ENCODE results near the gene GINM1.

The GINM1 gene, protein sequence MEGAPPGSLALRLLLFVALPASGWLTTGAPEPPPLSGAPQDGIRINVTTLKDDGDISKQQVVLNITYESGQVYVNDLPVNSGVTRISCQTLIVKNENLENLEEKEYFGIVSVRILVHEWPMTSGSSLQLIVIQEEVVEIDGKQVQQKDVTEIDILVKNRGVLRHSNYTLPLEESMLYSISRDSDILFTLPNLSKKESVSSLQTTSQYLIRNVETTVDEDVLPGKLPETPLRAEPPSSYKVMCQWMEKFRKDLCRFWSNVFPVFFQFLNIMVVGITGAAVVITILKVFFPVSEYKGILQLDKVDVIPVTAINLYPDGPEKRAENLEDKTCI

GRCh38 chr6:149565527-149566409, at the start of gene GINM1:
TSS of gene GINM1 (plus strand) at chr6:149566375. CDS start at chr6:149566415, 40 bp downstream.
- peak; percentile 99 for DNase-seq (ENCODE audit: low read depth, low spot score)

DNA sequence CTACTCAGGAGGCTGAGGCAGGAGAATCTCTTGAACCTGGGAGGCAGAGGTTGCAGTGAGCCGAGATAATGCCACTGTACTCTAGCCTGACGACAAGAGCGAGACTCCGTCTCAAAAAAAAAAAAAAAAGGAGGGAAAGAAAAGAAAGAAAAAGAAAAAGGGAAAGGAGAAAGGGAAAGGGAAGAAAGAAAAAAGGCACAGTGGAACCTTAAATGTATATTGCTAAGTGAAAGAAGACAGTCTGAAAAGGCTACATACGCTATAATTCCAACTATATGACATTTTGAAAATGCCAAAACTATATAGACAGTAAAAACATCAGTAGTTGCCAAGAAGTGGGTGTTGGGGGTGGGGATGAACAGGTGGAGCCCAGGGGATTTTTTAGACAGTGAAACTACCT, 36.5 kb upstream of the GINM1 start:
- no peak for DNase-seq (ENCODE audit: low read depth, low spot score)

- no peak for DNase-seq (ENCODE audit: low read depth, low spot score)
Observed at GRCh38 chr6:149534742-149535141, 31.4 kb upstream of the GINM1 start.

GRCh38 chr6:149541139-149541538, 25.0 kb upstream of the GINM1 start:
- DNase-seq (ENCODE audit: low read depth, low spot score), result no peak

GRCh38 chr6:149544646-149545257, 21.4 kb upstream of the GINM1 start:
- no peak for DNase-seq (ENCODE audit: low read depth, low spot score)

GRCh38 chr6:149545258-149545753, 20.9 kb upstream of the GINM1 start:
- DNase-seq (ENCODE audit: low read depth, low spot score), result peak; percentile 79

DNA sequence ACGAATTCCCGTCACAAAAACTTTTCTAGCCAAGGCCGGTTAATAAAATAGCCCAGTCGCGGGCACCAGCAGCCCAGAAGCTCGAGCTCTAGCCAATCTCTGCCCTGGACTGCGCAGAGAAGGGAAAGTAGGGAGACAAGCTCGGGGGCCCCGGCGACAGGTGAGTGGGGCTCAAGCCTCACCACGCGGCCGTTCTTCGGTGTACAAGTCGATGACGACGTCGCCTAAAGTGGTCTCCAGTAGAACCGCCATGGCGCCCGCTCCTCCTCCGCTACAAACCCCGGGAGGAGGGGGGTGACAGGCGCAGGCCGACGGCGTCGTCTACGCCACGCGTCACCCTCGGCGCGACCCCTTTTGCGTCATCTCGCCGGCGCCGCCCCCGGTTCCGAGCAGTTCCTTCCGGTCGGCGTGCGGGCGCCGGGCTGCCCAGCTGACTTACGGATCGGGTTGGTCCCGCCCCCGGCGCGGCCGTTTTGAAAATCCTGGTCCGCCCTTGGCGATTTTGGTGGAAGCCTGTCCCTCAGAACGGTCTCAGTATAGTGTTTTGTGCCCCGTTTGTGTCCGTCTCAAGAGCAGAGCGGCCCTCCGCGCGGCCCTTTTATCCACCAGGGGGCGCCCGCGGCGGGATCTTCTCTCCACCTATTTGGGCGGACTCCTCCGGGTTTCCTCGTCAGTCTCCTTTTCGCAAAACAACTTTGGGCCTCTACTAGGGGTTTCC, 20.3 kb upstream of the GINM1 start, which contains the start of gene PPIL4:
Gene PPIL4, minus strand, starts transcription at position 290 of the 718 bp plus-strand sequence. Its CDS starts 38 bp downstream, at position 252.
- peak; percentile 99 for DNase-seq (ENCODE audit: low read depth, low spot score)

GRCh38 chr6:149551920-149552319, 14.3 kb upstream of the GINM1 start:
- no peak for DNase-seq (ENCODE audit: low read depth, low spot score)

GRCh38 chr6:149558029-149558428, 8.1 kb upstream of the GINM1 start:
- DNase-seq (ENCODE audit: low read depth, low spot score), result no peak

- no peak for DNase-seq (ENCODE audit: low read depth, low spot score)
Observed at GRCh38 chr6:149559389-149559788, 6.8 kb upstream of the GINM1 start.

DNA sequence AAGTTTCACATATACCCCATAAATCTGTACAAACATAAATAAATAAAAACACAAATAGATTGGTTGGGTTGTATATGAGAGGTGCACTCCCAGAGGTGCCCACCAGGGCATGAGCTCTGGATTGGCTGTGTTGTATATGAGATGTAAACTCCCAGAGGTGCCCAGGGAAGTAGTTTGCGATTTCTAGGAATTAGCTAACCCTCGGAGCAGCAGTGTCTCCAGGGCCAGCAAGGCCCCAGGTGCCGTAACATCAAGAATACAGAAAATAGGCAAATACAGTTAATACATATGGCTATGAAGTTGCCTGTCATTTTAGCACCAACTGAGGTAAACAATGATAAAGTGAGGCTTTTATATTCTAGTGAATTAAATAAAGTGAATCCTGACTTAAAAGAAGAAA, 5.4 kb upstream of the GINM1 start:
- no peak for DNase-seq (ENCODE audit: low read depth, low spot score)

DNA sequence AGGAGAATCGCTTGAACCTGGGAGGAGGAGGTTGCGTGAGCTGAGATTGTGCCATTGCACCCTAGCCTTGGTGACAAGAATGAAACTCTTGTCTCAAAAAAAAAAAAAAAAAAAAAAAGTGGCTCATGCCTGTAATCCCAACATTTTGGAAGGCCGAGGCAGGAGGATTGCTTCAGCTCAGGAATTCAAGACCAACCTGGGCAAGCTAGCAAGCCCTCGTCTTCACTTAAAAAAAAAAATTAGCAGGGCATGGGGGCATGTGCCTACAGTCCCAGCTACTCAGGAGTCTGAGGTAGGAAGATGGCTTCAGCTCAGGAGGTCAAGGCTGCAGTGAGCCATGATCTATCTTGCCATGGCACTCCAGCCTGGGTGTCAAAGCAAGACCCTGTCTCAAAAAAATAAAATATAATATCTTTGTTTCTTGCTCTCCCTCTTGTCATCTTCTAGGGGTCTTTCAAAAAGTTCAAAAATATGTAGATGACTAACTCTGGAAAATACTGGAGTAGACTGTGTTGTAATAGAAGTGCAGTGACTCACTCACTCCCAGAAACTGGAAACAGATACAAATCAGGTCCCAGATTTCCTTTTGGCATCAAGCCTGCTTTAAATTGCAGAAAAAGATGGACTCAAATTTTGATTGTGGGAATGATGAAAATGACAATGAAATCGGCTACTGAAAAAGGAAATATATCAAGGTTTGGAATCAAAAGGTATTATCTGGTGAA, 2.8 kb upstream of the GINM1 start:
- peak; percentile 33 for DNase-seq (ENCODE audit: low read depth, low spot score)

GRCh38 chr6:149563928-149564325, 2.2 kb upstream of the GINM1 start:
- DNase-seq (ENCODE audit: low read depth, low spot score), result no peak

GRCh38 chr6:149566410-149567193, 427 bp downstream of the GINM1 start:
- peak; percentile 72 for DNase-seq (ENCODE audit: low read depth, low spot score)

GRCh38 chr6:149567194-149567586, 1.0 kb downstream of the GINM1 start:
- no peak for DNase-seq (ENCODE audit: low read depth, low spot score)

DNA sequence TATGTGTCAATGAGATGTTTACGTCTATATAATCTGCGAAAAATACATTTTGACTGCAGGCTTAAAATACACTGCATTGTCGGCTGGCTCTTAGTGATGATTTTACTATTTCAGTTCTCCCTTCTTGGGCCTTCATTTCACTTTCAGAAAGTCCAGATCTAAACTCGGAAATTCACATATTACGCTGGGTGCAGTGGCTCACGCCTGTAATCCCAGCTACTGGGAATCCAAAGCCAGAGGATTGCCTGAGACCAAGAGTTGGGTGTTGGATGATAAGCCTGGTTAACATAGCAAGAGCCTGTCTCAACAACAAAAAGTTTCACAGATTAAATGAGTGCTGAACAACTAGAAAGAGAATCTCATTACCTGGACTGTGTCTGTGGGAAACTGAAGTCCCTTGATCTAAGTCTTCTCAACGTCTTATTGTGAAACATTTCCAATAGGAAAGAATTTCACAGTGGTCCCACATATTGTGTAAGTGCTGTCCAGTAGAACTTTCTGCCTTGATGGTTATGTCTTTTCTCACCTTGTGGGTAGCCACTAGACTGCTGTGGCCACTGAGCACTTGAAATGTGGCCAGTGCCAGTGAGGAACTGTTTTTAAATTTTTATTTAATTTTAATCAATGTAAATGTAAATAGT, 1.9 kb downstream of the GINM1 start:
- DNase-seq (ENCODE audit: low read depth, low spot score), result no peak

DNA sequence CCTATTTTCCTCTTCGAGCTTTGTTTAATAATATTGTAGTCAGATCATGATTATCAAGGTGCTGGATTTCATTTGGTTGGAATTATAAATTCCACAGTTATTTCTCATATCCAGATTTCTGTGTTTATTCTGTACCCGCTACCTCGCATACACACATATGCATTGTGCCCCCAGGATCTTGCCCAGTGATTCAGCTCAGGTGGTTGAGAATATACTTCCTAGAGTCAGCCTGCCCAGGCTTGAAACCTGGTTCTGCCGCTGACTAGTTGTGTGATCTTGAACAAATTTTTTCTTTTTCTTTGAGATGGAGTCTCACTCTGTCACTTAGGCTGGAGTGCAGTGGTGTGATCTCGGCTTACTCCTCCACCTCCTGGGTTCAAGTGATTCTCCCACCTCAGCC, 14.7 kb downstream of the GINM1 start:
- DNase-seq (ENCODE audit: low read depth, low spot score), result no peak

DNA sequence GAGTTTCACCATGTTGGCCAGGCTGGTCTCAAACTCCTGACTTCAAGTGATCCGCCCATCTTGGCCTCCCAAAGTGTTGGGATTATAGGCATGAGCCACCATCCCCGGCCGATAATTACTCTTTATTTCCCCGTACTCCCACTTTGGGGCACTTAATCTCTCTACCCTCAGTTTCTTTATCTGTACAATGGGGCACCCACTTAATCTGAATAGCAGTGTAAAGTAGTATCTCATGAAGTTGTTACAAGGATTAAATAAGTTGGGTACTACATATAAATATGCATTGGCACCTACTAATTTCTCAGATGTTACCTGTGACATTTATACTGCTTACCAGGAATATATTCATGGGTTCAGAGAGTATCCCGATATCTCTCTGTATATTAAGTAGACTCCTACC, 15.2 kb downstream of the GINM1 start:
- DNase-seq (ENCODE audit: low read depth, low spot score), result no peak

GRCh38 chr6:149586149-149586548, 20.0 kb downstream of the GINM1 start:
- DNase-seq (ENCODE audit: low read depth, low spot score), result no peak

All from astrocyte of the hippocampus (primary cell).